Fibroblast of peridontal ligament (primary cell): ENCODE measurements around the gene FBXW5.

Source experiments
- DNase-seq: peaks from one replicate; pipeline ENCODE4 v3.0.0-alpha.2; 2010; ENCODE audit errors: extremely low read depth

The FBXW5 gene

GRCh38 chr9:136944519-136945332, at the start of gene FBXW5, which contains the start of gene C8G:
Gene FBXW5, minus strand, starts transcription at chr9:136944738. Its CDS starts 655 bp downstream, at chr9:136944083.
Gene C8G, plus strand, starts transcription at chr9:136945243. Its CDS starts 78 bp downstream, at chr9:136945321.
- peak; percentile 88 for DNase-seq

- no peak for DNase-seq
Observed at GRCh38 chr9:136992819-136993369, 48.4 kb upstream of the FBXW5 start.

GRCh38 chr9:136991993-136992818, 47.7 kb upstream of the FBXW5 start, which contains the start of gene PAXX:
Gene PAXX, plus strand, starts transcription at chr9:136992422. Its CDS starts 22 bp downstream, at chr9:136992444.
- DNase-seq = peak; percentile 74

GRCh38 chr9:136990242-136990911, 45.8 kb upstream of the FBXW5 start:
- no peak for DNase-seq

GRCh38 chr9:136988872-136989271, 44.3 kb upstream of the FBXW5 start:
- DNase-seq = no peak

GRCh38 chr9:136985853-136986252, 41.3 kb upstream of the FBXW5 start:
- DNase-seq = no peak

GRCh38 chr9:136985027-136985602, 40.6 kb upstream of the FBXW5 start:
- no peak for DNase-seq

GRCh38 chr9:136984464-136985026, 40.0 kb upstream of the FBXW5 start:
- DNase-seq = no peak

- no peak for DNase-seq
Observed at GRCh38 chr9:136983656-136984314, 39.2 kb upstream of the FBXW5 start.

- DNase-seq = no peak
Observed at GRCh38 chr9:136983167-136983566, 38.6 kb upstream of the FBXW5 start.

GRCh38 chr9:136982232-136983051, 37.9 kb upstream of the FBXW5 start, which contains the start of gene LCNL1:
Gene LCNL1, plus strand, starts transcription at chr9:136982993. Its CDS starts 594 bp downstream, at chr9:136983587.
- no peak for DNase-seq

- no peak for DNase-seq
Observed at GRCh38 chr9:136981588-136982231, 37.2 kb upstream of the FBXW5 start.

GRCh38 chr9:136980669-136981478, 36.3 kb upstream of the FBXW5 start:
- no peak for DNase-seq

GRCh38 chr9:136979769-136980587, 35.4 kb upstream of the FBXW5 start:
- DNase-seq = no peak

- no peak for DNase-seq
Observed at GRCh38 chr9:136978865-136979544, 34.5 kb upstream of the FBXW5 start.

GRCh38 chr9:136978073-136978864, 33.7 kb upstream of the FBXW5 start:
- DNase-seq = peak; percentile 11
